Smooth muscle cell (in vitro differentiated cells): ENCODE results near the gene FOXR1. TPM values are rescaled to one million over a fixed set of nuclear protein-coding genes. Genes with fewer than 3 reads are reported as not detected.

Source experiments
- DNase-seq: peaks from one replicate; lab custom pipeline; 2025; ENCODE audit not compliant: unreplicated experiment; lab: John Stamatoyannopoulos, UW
- H2AFZ ChIP-seq: fragments of 200-600 bp; sonication (generic); 2 replicates; pipeline ENCODE4 v1.6.0; 2016; ENCODE audit warnings: antibody characterized with exemption, low read depth, mild to moderate bottlenecking
- H3F3A ChIP-seq: fragments of 200-600 bp; sonication (generic); 2 replicates; pipeline ENCODE4 v1.6.0; 2017; ENCODE audit warnings: antibody characterized with exemption, low read depth
- H3K27ac ChIP-seq: fragments of 200-600 bp; sonication (generic); 2 replicates; pipeline ENCODE4 v1.5.1; 2016; ENCODE audit warnings: low read depth, mild to moderate bottlenecking
- H3K27me3 ChIP-seq: fragments of 200-600 bp; sonication (generic); 2 replicates; pipeline ENCODE4 v1.6.1; 2016; ENCODE audit warnings: low read depth, mild to moderate bottlenecking
- H3K36me3 ChIP-seq: fragments of 200-600 bp; sonication (generic); 2 replicates; pipeline ENCODE4 v1.5.1; 2016; ENCODE audit warnings: low read depth
- H3K4me1 ChIP-seq: fragments of 200-600 bp; sonication (generic); 2 replicates; pipeline ENCODE4 v1.5.1; 2016; ENCODE audit warnings: low read depth
- H3K4me2 ChIP-seq: fragments of 200-600 bp; sonication (generic); 2 replicates; pipeline ENCODE4 v1.6.0; 2016; ENCODE audit warnings: mild to moderate bottlenecking
- H3K4me3 ChIP-seq: fragments of 200-600 bp; sonication (generic); 2 replicates; pipeline ENCODE4 v1.5.1; 2016; ENCODE audit warnings: mild to moderate bottlenecking
- H3K79me2 ChIP-seq: fragments of 200-600 bp; sonication (generic); 2 replicates; pipeline ENCODE4 v1.6.0; 2016; ENCODE audit warnings: low read depth, mild to moderate bottlenecking
- H3K9ac ChIP-seq: fragments of 200-600 bp; sonication (generic); 2 replicates; pipeline ENCODE4 v1.6.0; 2016; ENCODE audit warnings: low read depth
- H3K9me3 ChIP-seq: fragments of 200-600 bp; sonication (generic); replicated peaks from 2 replicates; pipeline ENCODE4 v1.5.1; 2016; ENCODE audit warnings: low read depth
- H4K20me1 ChIP-seq: fragments of 200-600 bp; sonication (generic); 2 replicates; pipeline ENCODE4 v1.6.0; 2016; ENCODE audit warnings: low read depth
- WGBS: methylation state at CpG from one replicate; pipeline ENCODE4 v1.1.7; 2016; ENCODE audit warnings: low lambda C conversion rate; 5-methylcytosine and 5-hydroxymethylcytosine counted together
- polyA plus RNA-seq: library from polyadenylated mRNA; unstranded; fragments of >200 nt; fragmentation: Nextera tagmentation; extraction: Ambion mirVana; gene quantifications from 2 replicates; pipeline ENCODE4 v1.2.1, GENCODE V29; 2016
- total RNA-seq: library from RNA; depleted of rRNA; stranded (reverse); fragments of >200 nt; gene quantifications from 2 replicates; pipeline ENCODE4 v1.2.3, GENCODE V29; 2014
- TF ChIP-seq, protein P1 (sequence below): fragments of 200-600 bp; sonication (generic); IDR thresholded peaks from 2 replicates; pipeline ENCODE4 v1.5.1; 2017; ENCODE audit warnings: borderline replicate concordance, mild to moderate bottlenecking, antibody characterized with exemption; ENCODE audit not compliant: insufficient read depth, poor library complexity, severe bottlenecking

FOXR1 gene
- total and polyA plus RNA-seq, 2 experiments from 2014 or later: not detected

DNA sequence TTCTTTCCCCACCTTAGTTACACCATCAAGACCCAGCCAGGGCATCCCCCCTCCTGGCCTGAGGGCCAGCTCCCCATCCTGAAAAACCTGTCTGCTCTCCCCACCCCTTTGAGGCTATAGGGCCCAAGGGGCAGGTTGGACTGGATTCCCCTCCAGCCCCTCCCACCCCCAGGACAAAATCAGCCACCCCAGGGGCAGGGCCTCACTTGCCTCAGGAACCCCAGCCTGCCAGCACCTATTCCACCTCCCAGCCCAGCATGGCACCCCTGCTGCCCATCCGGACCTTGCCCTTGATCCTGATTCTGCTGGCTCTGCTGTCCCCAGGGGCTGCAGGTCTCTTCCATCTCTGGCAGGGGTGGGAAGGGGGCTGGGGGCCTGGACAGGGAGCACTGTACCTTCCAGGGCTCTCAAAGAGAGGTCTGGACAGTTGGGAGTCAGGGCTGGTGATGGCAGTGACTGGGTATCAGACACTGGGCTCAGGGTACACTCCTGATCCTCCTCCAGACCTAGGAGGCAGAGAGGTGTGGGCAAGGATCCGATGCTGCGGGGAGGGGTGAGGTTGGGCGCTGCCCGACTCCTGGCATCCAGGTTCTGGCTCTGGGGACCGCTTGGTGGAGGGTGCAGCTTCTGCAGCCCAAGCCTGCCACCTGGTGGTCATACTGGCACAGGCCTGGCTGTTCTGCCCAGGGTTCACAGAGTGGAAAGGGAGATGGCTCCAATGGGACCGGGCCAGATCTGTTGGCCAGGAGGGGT lies 15.3 kb upstream of the FOXR1 start, which contains the start of gene UPK2:
Gene UPK2, plus strand, starts transcription at position 205 of the 753 bp plus-strand sequence. Its CDS starts 53 bp downstream, at position 258.
- Histone ChIP-seq H3K4me1 (no peaks in the 10 kb centered on the region), H3K36me3 (no peaks in the 10 kb centered on the region), H3K27me3 (peaks cover 4% of the 10 kb centered on the region), H3K79me2 (no peaks in the 10 kb centered on the region), H3K4me2 (no peak within 1 kb of the TSS), H3F3A (no peaks in the 10 kb centered on the region), H4K20me1 (no peaks in the 10 kb centered on the region), H3K4me3 (no peak within 1 kb of the TSS), H3K27ac (no peak within 1 kb of the TSS), H2AFZ (no peak within 1 kb of the TSS), H3K9me3 (no peaks in the 10 kb centered on the region), H3K9ac (no peak within 1 kb of the TSS)
- peak; percentile 62 for DNase-seq
- 3% methylated on average over 7 of the region's 7 CpGs for WGBS
- TF ChIP-seq, protein P1, sequence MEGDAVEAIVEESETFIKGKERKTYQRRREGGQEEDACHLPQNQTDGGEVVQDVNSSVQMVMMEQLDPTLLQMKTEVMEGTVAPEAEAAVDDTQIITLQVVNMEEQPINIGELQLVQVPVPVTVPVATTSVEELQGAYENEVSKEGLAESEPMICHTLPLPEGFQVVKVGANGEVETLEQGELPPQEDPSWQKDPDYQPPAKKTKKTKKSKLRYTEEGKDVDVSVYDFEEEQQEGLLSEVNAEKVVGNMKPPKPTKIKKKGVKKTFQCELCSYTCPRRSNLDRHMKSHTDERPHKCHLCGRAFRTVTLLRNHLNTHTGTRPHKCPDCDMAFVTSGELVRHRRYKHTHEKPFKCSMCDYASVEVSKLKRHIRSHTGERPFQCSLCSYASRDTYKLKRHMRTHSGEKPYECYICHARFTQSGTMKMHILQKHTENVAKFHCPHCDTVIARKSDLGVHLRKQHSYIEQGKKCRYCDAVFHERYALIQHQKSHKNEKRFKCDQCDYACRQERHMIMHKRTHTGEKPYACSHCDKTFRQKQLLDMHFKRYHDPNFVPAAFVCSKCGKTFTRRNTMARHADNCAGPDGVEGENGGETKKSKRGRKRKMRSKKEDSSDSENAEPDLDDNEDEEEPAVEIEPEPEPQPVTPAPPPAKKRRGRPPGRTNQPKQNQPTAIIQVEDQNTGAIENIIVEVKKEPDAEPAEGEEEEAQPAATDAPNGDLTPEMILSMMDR: peak; percentile 95

DNA sequence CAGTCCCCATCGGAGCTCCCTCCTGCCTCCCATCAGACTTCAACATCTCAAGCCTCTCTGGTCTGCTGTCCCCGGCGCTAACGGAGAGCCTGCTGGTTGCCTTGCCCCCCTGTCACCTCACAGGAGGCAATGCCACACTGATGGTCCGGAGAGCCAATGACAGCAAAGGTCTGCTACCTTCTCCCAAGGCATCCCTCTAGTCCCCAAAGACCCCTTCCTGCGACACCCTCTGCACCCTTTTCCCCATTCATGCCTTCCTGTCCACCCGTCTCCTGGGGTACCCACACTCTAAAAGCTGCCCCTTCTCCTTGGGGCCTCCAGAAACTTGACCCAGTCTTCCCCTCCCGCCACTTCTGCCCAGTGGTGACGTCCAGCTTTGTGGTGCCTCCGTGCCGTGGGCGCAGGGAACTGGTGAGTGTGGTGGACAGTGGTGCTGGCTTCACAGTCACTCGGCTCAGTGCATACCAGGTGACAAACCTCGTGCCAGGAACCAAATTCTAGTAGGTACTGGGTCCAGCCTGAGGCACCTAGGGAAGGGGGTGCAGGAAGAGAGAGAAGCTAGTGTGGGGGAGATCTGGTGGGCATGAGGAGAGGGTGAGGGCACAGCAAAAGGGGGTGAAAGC lies 14.6 kb upstream of the FOXR1 start:
- H3K27ac ChIP-seq: no peak overlapping the region
- TF ChIP-seq, protein P1: no peak
- no peaks in the 10 kb centered on the region for H3K36me3 ChIP-seq
- no peaks in the 10 kb centered on the region for H3F3A ChIP-seq
- H2AFZ ChIP-seq: no peak overlapping the region
- H3K4me2 ChIP-seq: no peak overlapping the region
- 66% methylated on average over 14 of the region's 14 CpGs for WGBS
- no peak overlapping the region for H3K9ac ChIP-seq
- peaks cover 4% of the 10 kb centered on the region for H3K27me3 ChIP-seq
- no peaks in the 10 kb centered on the region for H3K4me1 ChIP-seq
- no peaks in the 10 kb centered on the region for H4K20me1 ChIP-seq
- H3K4me3 ChIP-seq: no peak overlapping the region
- no peak for DNase-seq
- no peaks in the 10 kb centered on the region for H3K79me2 ChIP-seq
- H3K9me3 ChIP-seq: no peaks in the 10 kb centered on the region

DNA sequence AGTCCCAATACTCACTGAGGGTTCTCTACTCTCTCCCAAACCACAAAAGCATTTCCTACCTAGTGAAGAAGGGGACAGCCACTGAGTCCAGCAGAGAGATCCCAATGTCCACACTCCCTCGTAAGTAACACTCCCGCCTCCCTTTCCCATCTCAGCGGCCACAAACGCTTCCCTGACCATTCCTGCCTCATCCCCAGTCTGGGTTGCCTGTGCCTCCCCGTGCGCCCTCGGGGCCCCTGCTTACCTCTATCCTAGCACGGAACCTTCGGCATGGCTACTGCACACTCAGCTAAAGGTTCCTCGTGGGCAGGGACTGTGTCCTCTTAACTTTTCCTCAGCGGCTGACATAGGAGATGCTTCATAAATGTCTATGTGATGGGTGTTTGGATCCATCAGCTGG lies 14.0 kb upstream of the FOXR1 start:
- Histone ChIP-seq H3K36me3 (no peaks in the 10 kb centered on the region), H3K9me3 (no peaks in the 10 kb centered on the region), H3K9ac (no peak overlapping the region), H3K4me3 (no peak overlapping the region), H3K4me2 (no peak overlapping the region), H4K20me1 (no peaks in the 10 kb centered on the region), H3K4me1 (no peaks in the 10 kb centered on the region), H3K79me2 (no peaks in the 10 kb centered on the region), H2AFZ (no peak overlapping the region), H3K27me3 (peaks cover 4% of the 10 kb centered on the region), H3F3A (no peaks in the 10 kb centered on the region), H3K27ac (no peak overlapping the region)
- no peak for DNase-seq
- TF ChIP-seq, protein P1: no peak
- WGBS: 84% methylated on average over 11 of the region's 11 CpGs
